GM12878 (cell line): ENCODE measurements around the gene MRRF. TPM values are rescaled to one million over a fixed set of nuclear protein-coding genes. Genes with fewer than 3 reads are reported as not detected.

Source experiments
- ATAC-seq: fragments of 200-7000 bp; cut with Tn5 transposase; 3 replicates; pipeline ENCODE4 v1.9.1; 2020; ENCODE audit warnings: mild to moderate bottlenecking, moderate library complexity
- BruUV-seq: library from RNA; stranded (reverse); fragments of 400-500 nt; replicated peaks from 2 replicates; lab custom pipeline; 2021; lab: Mats Ljungman, UMichigan
- CTCF ChIA-PET: fragments of 300-600 bp; sonication (Branson Sonifier 250); formaldehyde crosslinking; extraction: SDS; loops from one replicate; lab custom pipeline; 2021; ENCODE audit warnings: inconsistent platforms; lab: Yijun Ruan, JAX
- POLR2A ChIA-PET: fragments of 350-600 bp; formaldehyde crosslinking; extraction: SDS; loops from one replicate; lab custom pipeline; 2021; ENCODE audit warnings: inconsistent platforms; lab: Charles Lee
- RAD21 ChIA-PET: fragments of 300-600 bp; sonication (Branson Sonifier 250); formaldehyde crosslinking; loops from one replicate; lab custom pipeline; 2023; ENCODE audit warnings: antibody characterized with exemption; ENCODE audit not compliant: unreplicated experiment; lab: Charles Lee
- SMC1A ChIA-PET: fragments of 300-600 bp; sonication (Branson Sonifier 250); formaldehyde crosslinking; loops from one replicate; lab custom pipeline; 2023; ENCODE audit not compliant: unreplicated experiment, uncharacterized antibody; lab: Charles Lee
- DNase-seq: peaks from one replicate; pipeline ENCODE4 v3.0.0-alpha.2; 2011; ENCODE audit warnings: low read depth, low spot score
- FAIRE-seq: peaks from 3 replicates; lab custom pipeline; 2011; peaks lifted over from hg19 to GRCh38; lab: Jason Lieb, UNC
- H2AFZ ChIP-seq: 2 replicates; pipeline ENCODE4 v1.6.0; 2011; ENCODE audit warnings: low read depth, low read length, control low read depth; ENCODE audit not compliant: control insufficient read depth
- H3K27ac ChIP-seq: 2 replicates; pipeline ENCODE4 v1.5.1; 2011; ENCODE audit warnings: control low read depth; ENCODE audit not compliant: control insufficient read depth, insufficient read depth
- H3K27me3 ChIP-seq, 2 experiments: replicated peaks in 1 of 2; 2 replicates each; pipeline versions ENCODE4 v1.6.0 to v1.6.1; 2011; ENCODE audit warnings: low read length in 1 of 2; ENCODE audit not compliant: control insufficient read depth in 2 of 2, insufficient read depth in 2 of 2
- H3K36me3 ChIP-seq, 2 experiments: 2 replicates each; pipeline ENCODE4 v1.5.1; 2011; ENCODE audit warnings: low read length in 1 of 2; ENCODE audit not compliant: control insufficient read depth in 2 of 2, insufficient read depth in 2 of 2
- H3K4me1 ChIP-seq: 2 replicates; pipeline ENCODE4 v1.6.1; 2011; ENCODE audit warnings: mild to moderate bottlenecking, low read length, moderate library complexity, mixed read lengths; ENCODE audit not compliant: control insufficient read depth, insufficient read depth
- H3K4me2 ChIP-seq: 2 replicates; pipeline ENCODE4 v1.6.0; 2011; ENCODE audit warnings: control low read depth; ENCODE audit not compliant: control insufficient read depth, insufficient read depth
- H3K4me3 ChIP-seq: fragments of 200-600 bp; sonication (generic); 2 replicates; pipeline ENCODE4 v1.5.1; 2016
- H3K79me2 ChIP-seq: 2 replicates; pipeline ENCODE4 v1.6.0; 2011; ENCODE audit warnings: low read length; ENCODE audit not compliant: control insufficient read depth, insufficient read depth
- H3K9ac ChIP-seq: 2 replicates; pipeline ENCODE4 v1.8.0; 2011; ENCODE audit warnings: low read length, control low read depth, mixed read lengths; ENCODE audit not compliant: control insufficient read depth, insufficient read depth
- H3K9me3 ChIP-seq: replicated peaks from 3 replicates; pipeline ENCODE4 v1.5.1; 2011; ENCODE audit warnings: mild to moderate bottlenecking, low read length; ENCODE audit not compliant: control insufficient read depth, insufficient read depth
- H4K20me1 ChIP-seq: 2 replicates; pipeline ENCODE4 v1.6.0; 2011; ENCODE audit not compliant: control insufficient read depth, insufficient read depth
- EZH2 ChIP-seq: IDR thresholded peaks from 2 replicates; pipeline ENCODE4 v1.6.1; 2012; ENCODE audit warnings: low read depth, mild to moderate bottlenecking, control low read depth, inconsistent platforms, low read length, borderline replicate concordance; ENCODE audit not compliant: control insufficient read depth
- MAX ChIP-seq: IDR thresholded peaks from 2 replicates; pipeline ENCODE4 v1.6.1; 2012; ENCODE audit warnings: low read depth, low read length, improper control_type of control experiment
- NFXL1 ChIP-seq: fragments of 450-650 bp; IDR thresholded peaks from 2 replicates; pipeline ENCODE4 v1.6.1; 2017; ENCODE audit warnings: antibody characterized with exemption, mild to moderate bottlenecking, borderline replicate concordance
- RCOR1 ChIP-seq: conservative IDR thresholded peaks from 2 replicates; pipeline ENCODE4 v1.6.1; 2012; ENCODE audit warnings: low read depth, low read length, improper control_type of control experiment
- SIN3A ChIP-seq: IDR thresholded peaks from 2 replicates; pipeline ENCODE4 v1.6.1; 2012; ENCODE audit warnings: low read depth, low read length, improper control_type of control experiment
- SUPT20H ChIP-seq: IDR thresholded peaks from 2 replicates; pipeline ENCODE4 v1.6.1; 2011; ENCODE audit warnings: low read depth, mild to moderate bottlenecking, low read length, moderate library complexity, borderline replicate concordance; ENCODE audit not compliant: control insufficient read depth
- SUZ12 ChIP-seq: fragments of 200-600 bp; sonication (generic); IDR thresholded peaks from one replicate; pipeline ENCODE4 v1.6.1; 2018; ENCODE audit warnings: antibody characterized with exemption, mild to moderate bottlenecking; ENCODE audit not compliant: unreplicated experiment
- TAF1 ChIP-seq: IDR thresholded peaks from 2 replicates; pipeline ENCODE4 v1.6.1; 2011; ENCODE audit warnings: mild to moderate bottlenecking, low read depth, low read length, borderline replicate concordance
- WGBS: methylation state at CpG from one replicate; pipeline ENCODE4 v1.1.6; 2016; ENCODE audit warnings: low lambda C conversion rate; ENCODE audit not compliant: insufficient replicate concordance, insufficient coverage; ENCODE audit errors: missing lambda C conversion rate; 5-methylcytosine and 5-hydroxymethylcytosine counted together
- in situ Hi-C: fragments of 300-500 bp; cut with MboI; formaldehyde crosslinking; loops from 9 replicates; pipeline ENCODE4 v1.14.3; 2018; ENCODE audit warnings: mixed read lengths
- intact Hi-C: fragments of 100-400 bp; cut with micrococcal nuclease; formaldehyde crosslinking; loops from one replicate; pipeline ENCODE4 v1.14.2; 2022; ENCODE audit not compliant: unreplicated experiment
- polyA plus RNA-seq, 11 experiments: library from polyadenylated mRNA; depleted of rRNA in 4 of 11; unstranded in 6 of 11; stranded (reverse) in 5 of 11; fragments of >200 nt; fragmentation: Nextera tagmentation in 4 of 11; fragmentation: Illumina TruSeq in 1 of 11; extraction: Ambion mirVana in 4 of 11; extraction: Trizol in 1 of 11; gene quantifications; 1 replicate in 1 of 11; 2 replicates in 10 of 11; pipeline versions ENCODE4 v1.2.1 to v1.2.3, GENCODE V29; 2011 to 2016; ENCODE audit warnings: inconsistent platforms in 2 of 11, missing spikeins in 2 of 11, low read depth in 1 of 11
- total RNA-seq, 4 experiments: library from RNA; depleted of rRNA in 3 of 4; stranded (reverse); fragments of >200 nt in 3 of 4; fragmentation: Illumina TruSeq in 1 of 4; extraction: Trizol in 1 of 4; gene quantifications; 2 replicates each; pipeline versions ENCODE4 v1.2.1 to v1.2.3, GENCODE V29; 2013 to 2021
- TF ChIP-seq, protein P1 (sequence below): fragments of 150-350 bp; IDR thresholded peaks from 2 replicates; pipeline ENCODE4 v1.6.1; 2014; ENCODE audit warnings: mild to moderate bottlenecking, low read depth, low read length

Gene MRRF
- total and polyA plus RNA-seq, 10 of the 15 experiments (the other 5 are each of a cell fraction or from before 2014, with no cell fraction given), result 64.8 to 112 (median 76.4) TPM

GRCh38 chr9:122376796-122377195 lies 112.1 kb downstream of the MRRF start:
- DNase-seq (no peak), FAIRE-seq (no peak), ATAC-seq (no peak)
- Histone ChIP-seq H3K9me3 (peaks cover 7% of the 10 kb centered on the region; the same call in 2 of the 3 replicates), H3K4me2 (no peak overlapping the region), H3K9ac (no peak overlapping the region), H3K4me1 (peaks cover 4% of the 10 kb centered on the region), H3K36me3 (no peaks in the 10 kb centered on the region; a peak in 1 of 4 replicates), H3K27ac (no peak overlapping the region), H3K4me3 (no peak overlapping the region), H2AFZ (no peak overlapping the region), H3K27me3 (no peaks in the 10 kb centered on the region), H4K20me1 (no peaks in the 10 kb centered on the region), H3K79me2 (no peaks in the 10 kb centered on the region)
- in situ Hi-C loops (no loop called here), intact Hi-C loops (no loop called here)
- WGBS, result 18% methylated on average over 1 of the region's 1 CpG
- TF ChIP-seq SUPT20H (no peak), SUZ12 (no peak), EZH2 (no peak), TAF1 (no peak), SIN3A (no peak), RCOR1 (no peak), NFXL1 (no peak), MAX (no peak)
- TF ChIP-seq, protein P1, sequence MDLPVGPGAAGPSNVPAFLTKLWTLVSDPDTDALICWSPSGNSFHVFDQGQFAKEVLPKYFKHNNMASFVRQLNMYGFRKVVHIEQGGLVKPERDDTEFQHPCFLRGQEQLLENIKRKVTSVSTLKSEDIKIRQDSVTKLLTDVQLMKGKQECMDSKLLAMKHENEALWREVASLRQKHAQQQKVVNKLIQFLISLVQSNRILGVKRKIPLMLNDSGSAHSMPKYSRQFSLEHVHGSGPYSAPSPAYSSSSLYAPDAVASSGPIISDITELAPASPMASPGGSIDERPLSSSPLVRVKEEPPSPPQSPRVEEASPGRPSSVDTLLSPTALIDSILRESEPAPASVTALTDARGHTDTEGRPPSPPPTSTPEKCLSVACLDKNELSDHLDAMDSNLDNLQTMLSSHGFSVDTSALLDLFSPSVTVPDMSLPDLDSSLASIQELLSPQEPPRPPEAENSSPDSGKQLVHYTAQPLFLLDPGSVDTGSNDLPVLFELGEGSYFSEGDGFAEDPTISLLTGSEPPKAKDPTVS, result no peak
- ChIA-PET CTCF (interaction anchor here (0.6 kb wide), 1 partner anchor 430 kb away, joined by 3 read pairs; no protein-coding TSS in a partner anchor), SMC1A (no interaction called here), POLR2A (no interaction called here), RAD21 (no interaction called here)
- no TSS peak for BruUV-seq
